ENCODE measurements around the gene LIX1.

The LIX1 gene

GRCh38 chr5:97071993-97072392, 70.4 kb downstream of the LIX1 start:
- no peak for DNase-seq

GRCh38 chr5:97071101-97071500, 71.3 kb downstream of the LIX1 start:
- no peak for DNase-seq

GRCh38 chr5:97070234-97070633, 72.2 kb downstream of the LIX1 start:
- DNase-seq = no peak

GRCh38 chr5:97067296-97067850, 75.0 kb downstream of the LIX1 start:
- DNase-seq = no peak

- DNase-seq = no peak
These were observed 76.9 kb downstream of the LIX1 start for GRCh38 chr5:97065475-97065874.

GRCh38 chr5:97063251-97063650, 79.2 kb downstream of the LIX1 start:
- DNase-seq = no peak

- no peak for DNase-seq
These were observed 80.4 kb downstream of the LIX1 start for GRCh38 chr5:97062046-97062445.

- DNase-seq = no peak
These were observed 86.1 kb downstream of the LIX1 start for GRCh38 chr5:97056263-97056662.

- no peak for DNase-seq
These were observed 93.2 kb downstream of the LIX1 start for GRCh38 chr5:97049175-97049574.

- no peak for DNase-seq
These were observed 95.3 kb downstream of the LIX1 start for GRCh38 chr5:97047076-97047475.

GRCh38 chr5:97046270-97046982, 96.0 kb downstream of the LIX1 start:
- DNase-seq = no peak

- no peak for DNase-seq
These were observed 98.4 kb downstream of the LIX1 start for GRCh38 chr5:97044052-97044451.

- no peak for DNase-seq
These were observed 98.9 kb downstream of the LIX1 start for GRCh38 chr5:97043511-97043910.

- DNase-seq = no peak
These were observed 99.4 kb downstream of the LIX1 start for GRCh38 chr5:97042996-97043395.
